Measurements from ENCODE around the gene GPS1. TPM values are rescaled to one million over a fixed set of nuclear protein-coding genes. Genes with fewer than 3 reads are reported as not detected.

Gene GPS1
- total and polyA plus RNA-seq, 2 of the 4 experiments (the other 2 are of a cell fraction): 157 to 181 TPM

DNA sequence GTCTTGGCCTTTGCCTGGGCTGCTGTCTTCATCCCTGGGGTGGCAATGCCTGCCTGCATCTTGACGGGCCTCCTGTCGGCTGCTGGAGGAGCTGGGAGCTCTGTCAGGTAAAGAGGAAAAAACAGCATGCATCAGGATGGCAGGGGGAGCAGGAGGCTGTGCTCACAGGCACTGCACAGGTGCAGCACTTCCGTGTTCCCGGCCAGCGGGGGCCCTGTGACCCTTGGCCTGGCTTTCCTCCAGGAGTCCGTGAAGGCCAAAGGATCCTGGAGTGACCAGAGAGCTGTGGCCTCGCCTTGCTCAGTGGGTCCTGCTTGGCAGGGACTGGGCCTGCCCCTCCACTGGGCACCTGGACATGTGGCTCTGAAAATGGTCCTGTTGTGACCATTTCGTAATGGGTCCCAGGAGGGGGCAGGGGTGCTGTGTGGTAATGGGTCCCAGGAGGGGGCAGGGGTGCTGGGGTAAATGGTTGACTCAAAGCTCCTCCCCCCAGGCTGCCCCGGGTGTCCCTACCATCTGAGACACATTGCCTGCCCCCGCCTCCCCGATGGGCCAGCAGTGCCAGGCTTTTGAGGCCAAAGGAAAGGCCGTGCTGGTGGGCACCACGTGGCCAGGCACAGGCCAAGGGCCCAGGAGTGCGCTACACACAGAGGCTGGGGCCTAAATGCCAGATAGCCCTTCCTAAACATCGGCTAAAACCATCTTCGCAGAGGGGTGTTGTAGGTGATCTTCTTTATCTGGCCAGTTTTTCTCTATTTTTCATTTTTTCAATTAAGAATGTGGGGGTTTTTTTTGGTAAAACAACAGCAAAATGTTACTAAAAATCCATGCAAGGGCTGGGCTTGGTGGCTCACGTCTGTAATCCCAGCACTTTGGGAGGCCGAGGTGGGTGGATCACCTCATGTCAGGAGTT, 50.3 kb downstream of the GPS1 start:
- Histone ChIP-seq H3K4me1 (ENCODE audit: control insufficient read depth, insufficient read depth, low read length) (peaks cover 21% of the 10 kb centered on the region), H3K9ac (ENCODE audit: low read depth, low read length) (no peak overlapping the region), H2AK9ac (replicated peaks; ENCODE audit: low read depth, low read length, poor library complexity) (peak overlapping the region; percentile 28), H4K8ac (ENCODE audit: low read depth in 2 of 2, low read length in 2 of 2) (no peak overlapping the region), H2BK15ac (ENCODE audit: low read depth, low read length) (no peak overlapping the region), H2AFZ (replicated peaks; ENCODE audit: low read length, poor library complexity) (no peak overlapping the region), H3K9me1 (ENCODE audit: insufficient read depth, low read length) (0 out of 2 replicates have a peak, but pooled peaks cover 5% of the 10 kb centered on the region), H3K4me3 (ENCODE audit: insufficient read depth, low read depth, low read length) (no peak overlapping the region), H2BK5ac (ENCODE audit: low read depth, low read length, poor library complexity, severe bottlenecking) (no peak overlapping the region), H3K36me3 (ENCODE audit: control insufficient read depth, insufficient read depth, low read length) (no peaks in the 10 kb centered on the region), H2AK5ac (ENCODE audit: low read depth, low read length) (no peak overlapping the region), H3K9me3 (ENCODE audit: control insufficient read depth, insufficient read depth, low read length) (no peaks in the 10 kb centered on the region), H3K14ac (replicated peaks; ENCODE audit: low read depth, low read length) (no peak overlapping the region), H3K4ac (ENCODE audit: low read depth, low read length) (no peak overlapping the region), H4K5ac (ENCODE audit: low read depth, low read length) (no peak overlapping the region), H3K79me1 (ENCODE audit: low read depth in 1 of 2, low read length in 2 of 2) (peaks cover 0 to 22% of the 10 kb centered on the region in 2 experiments; a peak in 3 of 4 replicates), H2BK20ac (ENCODE audit: low read depth, low read length) (no peak overlapping the region), H3K4me2 (ENCODE audit: low read depth, low read length) (no peak overlapping the region), H3K56ac (ENCODE audit: extremely low read depth, insufficient read depth, low read length) (no peak overlapping the region), H2BK120ac (ENCODE audit: low read depth, low read length) (no peak overlapping the region), H3K18ac (ENCODE audit: low read depth, low read length) (no peak overlapping the region), H4K91ac (ENCODE audit: insufficient read depth, low read depth, low read length) (no peak overlapping the region; the same call in 1 of the 2 replicates), H3K27me3 (ENCODE audit: control insufficient read depth, insufficient read depth, low read length) (no peaks in the 10 kb centered on the region), H3K23ac (ENCODE audit: low read depth, low read length) (no peak overlapping the region), H3K27ac (ENCODE audit: insufficient read depth, low read length) (no peak overlapping the region), H4K20me1 (ENCODE audit: insufficient read depth, low read length) (peaks cover 5% of the 10 kb centered on the region)
- no TSS peak for BruUV-seq (replicated peaks)
- dilution Hi-C loops (cut with HindIII; ENCODE audit: low sequenced_read_pairs, unreplicated experiment): no loop called here
- ATAC-seq (ENCODE audit: low read depth): no peak
- DNase-seq: no peak
- no peak for TF ChIP-seq BHLHE40 (IDR thresholded peaks at IDR 0.05; ENCODE audit: low read depth, low read length)
- no peak for TF ChIP-seq RCOR1 (IDR thresholded peaks at IDR 0.05; ENCODE audit: insufficient replicate concordance, low read length)
- no peak for TF ChIP-seq CEBPB (IDR thresholded peaks at IDR 0.05; ENCODE audit: low read depth, low read length)
- TF ChIP-seq, protein P1, sequence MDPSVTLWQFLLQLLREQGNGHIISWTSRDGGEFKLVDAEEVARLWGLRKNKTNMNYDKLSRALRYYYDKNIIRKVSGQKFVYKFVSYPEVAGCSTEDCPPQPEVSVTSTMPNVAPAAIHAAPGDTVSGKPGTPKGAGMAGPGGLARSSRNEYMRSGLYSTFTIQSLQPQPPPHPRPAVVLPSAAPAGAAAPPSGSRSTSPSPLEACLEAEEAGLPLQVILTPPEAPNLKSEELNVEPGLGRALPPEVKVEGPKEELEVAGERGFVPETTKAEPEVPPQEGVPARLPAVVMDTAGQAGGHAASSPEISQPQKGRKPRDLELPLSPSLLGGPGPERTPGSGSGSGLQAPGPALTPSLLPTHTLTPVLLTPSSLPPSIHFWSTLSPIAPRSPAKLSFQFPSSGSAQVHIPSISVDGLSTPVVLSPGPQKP (IDR thresholded peaks at IDR 0.05; ENCODE audit: borderline replicate concordance, low read depth, low read length): no peak
- no peak for TF ChIP-seq RAD21 (IDR thresholded peaks at IDR 0.05; ENCODE audit: low read length)
- no peak for TF ChIP-seq RFX5 (IDR thresholded peaks at IDR 0.05; ENCODE audit: low read depth, low read length)
- CTCF ChIA-PET: no interaction called here
- POLR2A ChIA-PET (ENCODE audit: unreplicated experiment): no interaction called here
- WGBS, 2 experiments (ENCODE audit: extremely low coverage in 2 of 2, insufficient read length in 1 of 2): 75% methylated on average over 3 of the region's 18 CpGs; no CpG with 5 or more reads in 1 of the 2 experiments
- intact Hi-C loops (cut with micrococcal nuclease): no loop called here
- in situ Hi-C loops (cut with MboI; ENCODE audit: low sequenced_read_pairs): no loop called here

All from IMR-90 (cell line).